Astrocyte (in vitro differentiated cells and primary cell): ENCODE measurements around the gene TMPRSS6. TPM values are rescaled to one million over a fixed set of nuclear protein-coding genes. Genes with fewer than 3 reads are reported as not detected.

Experiments
- DNase-seq: peaks from one replicate; pipeline ENCODE4 v3.0.0-alpha.2; 2010; ENCODE audit warnings: low read depth
- FAIRE-seq: peaks from 2 replicates; lab custom pipeline; 2011; peaks lifted over from hg19 to GRCh38; lab: Jason Lieb, UNC
- H2AFZ ChIP-seq: 2 replicates; pipeline ENCODE4 v1.6.0; 2012; ENCODE audit warnings: low read depth, low read length, inconsistent platforms
- H3K27ac ChIP-seq: 2 replicates; pipeline ENCODE4 v1.5.1; 2011; ENCODE audit warnings: low read depth, low read length, inconsistent platforms
- H3K27me3 ChIP-seq: 2 replicates; pipeline ENCODE4 v1.6.0; 2011; ENCODE audit warnings: low read length, inconsistent platforms; ENCODE audit not compliant: insufficient read depth
- H3K36me3 ChIP-seq: 2 replicates; pipeline ENCODE4 v1.5.1; 2011; ENCODE audit warnings: low read length, inconsistent platforms; ENCODE audit not compliant: insufficient read depth
- H3K4me1 ChIP-seq: 2 replicates; pipeline ENCODE4 v1.5.1; 2011; ENCODE audit warnings: low read length, inconsistent platforms; ENCODE audit not compliant: insufficient read depth
- H3K4me2 ChIP-seq: 2 replicates; pipeline ENCODE4 v1.6.0; 2012; ENCODE audit warnings: low read length, inconsistent platforms
- H3K4me3 ChIP-seq: 2 replicates; pipeline ENCODE4 v1.5.1; 2011; ENCODE audit warnings: low read depth, mild to moderate bottlenecking, low read length, inconsistent platforms; ENCODE audit not compliant: insufficient read depth
- H3K79me2 ChIP-seq: 2 replicates; pipeline ENCODE4 v1.6.0; 2012; ENCODE audit warnings: mild to moderate bottlenecking, low read length, inconsistent platforms; ENCODE audit not compliant: insufficient read depth
- H3K9ac ChIP-seq: 2 replicates; pipeline ENCODE4 v1.6.0; 2012; ENCODE audit warnings: mild to moderate bottlenecking, low read length, inconsistent platforms
- H3K9me3 ChIP-seq: 2 replicates; pipeline ENCODE4 v1.5.1; 2012; ENCODE audit warnings: low read depth, mild to moderate bottlenecking, low read length, inconsistent platforms; ENCODE audit not compliant: insufficient read depth
- H4K20me1 ChIP-seq: 2 replicates; pipeline ENCODE4 v1.6.0; 2012; ENCODE audit warnings: low read length, inconsistent platforms; ENCODE audit not compliant: insufficient read depth
- H3K27ac Mint-ChIP-seq: one replicate; pipeline ENCODE4 v1.8.0; 2021; ENCODE audit warnings: mild to moderate bottlenecking, mixed read lengths; ENCODE audit not compliant: unreplicated experiment
- H3K27me3 Mint-ChIP-seq: one replicate; pipeline ENCODE4 v1.8.0; 2021; ENCODE audit warnings: low read depth, mixed read lengths; ENCODE audit not compliant: unreplicated experiment
- H3K36me3 Mint-ChIP-seq: one replicate; pipeline ENCODE4 v1.8.0; 2021; ENCODE audit warnings: low read depth, mixed read lengths; ENCODE audit not compliant: unreplicated experiment
- H3K4me1 Mint-ChIP-seq: one replicate; pipeline ENCODE4 v1.8.0; 2021; ENCODE audit warnings: low read depth, mixed read lengths; ENCODE audit not compliant: unreplicated experiment
- H3K4me3 Mint-ChIP-seq: one replicate; pipeline ENCODE4 v1.8.0; 2021; ENCODE audit warnings: mild to moderate bottlenecking, moderate library complexity, mixed read lengths; ENCODE audit not compliant: unreplicated experiment
- H3K9me3 Mint-ChIP-seq: one replicate; pipeline ENCODE4 v1.8.0; 2021; ENCODE audit warnings: mild to moderate bottlenecking, mixed read lengths; ENCODE audit not compliant: unreplicated experiment
- EZH2 ChIP-seq: IDR thresholded peaks from 2 replicates; pipeline ENCODE4 v1.6.1; 2012; ENCODE audit warnings: mild to moderate bottlenecking, low read length, inconsistent platforms; ENCODE audit not compliant: insufficient read depth
- total RNA-seq: library from RNA; stranded (reverse); gene quantifications from 2 replicates; pipeline ENCODE4 v1.2.1, GENCODE V29; 2021
- TF ChIP-seq, protein P1 (sequence below): IDR thresholded peaks from 2 replicates; pipeline ENCODE4 v1.5.1; 2011; ENCODE audit warnings: low read depth, mild to moderate bottlenecking, inconsistent platforms, low read length, moderate library complexity; ENCODE audit not compliant: insufficient read depth

Gene TMPRSS6
- total RNA-seq, 1 donor from 2014 or later: not detected

DNA sequence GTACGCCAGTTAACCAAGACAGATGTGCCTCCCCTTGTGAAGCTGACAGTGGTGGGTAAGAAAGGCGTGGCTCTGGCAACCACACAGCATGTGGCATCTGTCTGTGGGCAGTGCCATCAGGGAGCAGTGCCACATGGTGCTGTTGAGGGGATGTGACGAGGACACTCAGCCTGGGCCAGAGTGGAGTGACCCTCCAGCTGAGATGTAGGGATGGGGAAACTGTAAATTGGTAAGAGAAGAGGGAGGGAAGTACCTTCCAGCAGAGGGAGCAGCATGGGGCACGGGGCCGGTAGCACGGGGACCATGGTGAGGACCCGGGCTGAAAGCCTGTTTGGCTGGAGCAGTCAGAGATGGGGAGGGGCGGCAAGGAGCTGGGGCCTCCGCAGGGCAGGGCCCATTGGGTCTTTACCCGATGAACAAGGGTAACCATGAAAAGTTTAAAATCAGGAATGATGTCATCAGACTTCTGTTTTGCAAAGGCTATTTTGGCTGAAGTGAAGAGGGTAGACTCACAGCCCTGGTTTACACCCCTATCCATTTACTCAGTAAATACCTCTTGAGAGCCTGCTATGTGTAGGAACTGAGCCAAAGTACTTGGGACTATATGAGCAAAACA, 10.4 kb downstream of the TMPRSS6 start:
- H3K27me3 ChIP-seq: peaks cover 34% of the 10 kb centered on the region
- TF ChIP-seq, protein P1, sequence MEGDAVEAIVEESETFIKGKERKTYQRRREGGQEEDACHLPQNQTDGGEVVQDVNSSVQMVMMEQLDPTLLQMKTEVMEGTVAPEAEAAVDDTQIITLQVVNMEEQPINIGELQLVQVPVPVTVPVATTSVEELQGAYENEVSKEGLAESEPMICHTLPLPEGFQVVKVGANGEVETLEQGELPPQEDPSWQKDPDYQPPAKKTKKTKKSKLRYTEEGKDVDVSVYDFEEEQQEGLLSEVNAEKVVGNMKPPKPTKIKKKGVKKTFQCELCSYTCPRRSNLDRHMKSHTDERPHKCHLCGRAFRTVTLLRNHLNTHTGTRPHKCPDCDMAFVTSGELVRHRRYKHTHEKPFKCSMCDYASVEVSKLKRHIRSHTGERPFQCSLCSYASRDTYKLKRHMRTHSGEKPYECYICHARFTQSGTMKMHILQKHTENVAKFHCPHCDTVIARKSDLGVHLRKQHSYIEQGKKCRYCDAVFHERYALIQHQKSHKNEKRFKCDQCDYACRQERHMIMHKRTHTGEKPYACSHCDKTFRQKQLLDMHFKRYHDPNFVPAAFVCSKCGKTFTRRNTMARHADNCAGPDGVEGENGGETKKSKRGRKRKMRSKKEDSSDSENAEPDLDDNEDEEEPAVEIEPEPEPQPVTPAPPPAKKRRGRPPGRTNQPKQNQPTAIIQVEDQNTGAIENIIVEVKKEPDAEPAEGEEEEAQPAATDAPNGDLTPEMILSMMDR: no peak
- no peak for TF ChIP-seq EZH2
- H3K9me3 Mint-ChIP-seq: peaks cover 3% of the 10 kb centered on the region
- no peak overlapping the region for H2AFZ ChIP-seq
- H3K79me2 ChIP-seq: no peaks in the 10 kb centered on the region
- H3K36me3 Mint-ChIP-seq: no peaks in the 10 kb centered on the region
- DNase-seq (no peak), FAIRE-seq (no peak)
- H3K36me3 ChIP-seq: no peaks in the 10 kb centered on the region
- H3K27ac Mint-ChIP-seq: no peak overlapping the region
- no peak overlapping the region for H3K4me3 Mint-ChIP-seq
- H3K27me3 Mint-ChIP-seq: peaks cover 77% of the 10 kb centered on the region
- no peak overlapping the region for H3K27ac ChIP-seq
- H3K4me1 Mint-ChIP-seq: peaks cover 2% of the 10 kb centered on the region
- no peak overlapping the region for H3K9ac ChIP-seq
- H3K9me3 ChIP-seq: no peaks in the 10 kb centered on the region
- no peaks in the 10 kb centered on the region for H3K4me1 ChIP-seq
- no peaks in the 10 kb centered on the region for H4K20me1 ChIP-seq
- no peak overlapping the region for H3K4me3 ChIP-seq
- no peak overlapping the region for H3K4me2 ChIP-seq

DNA sequence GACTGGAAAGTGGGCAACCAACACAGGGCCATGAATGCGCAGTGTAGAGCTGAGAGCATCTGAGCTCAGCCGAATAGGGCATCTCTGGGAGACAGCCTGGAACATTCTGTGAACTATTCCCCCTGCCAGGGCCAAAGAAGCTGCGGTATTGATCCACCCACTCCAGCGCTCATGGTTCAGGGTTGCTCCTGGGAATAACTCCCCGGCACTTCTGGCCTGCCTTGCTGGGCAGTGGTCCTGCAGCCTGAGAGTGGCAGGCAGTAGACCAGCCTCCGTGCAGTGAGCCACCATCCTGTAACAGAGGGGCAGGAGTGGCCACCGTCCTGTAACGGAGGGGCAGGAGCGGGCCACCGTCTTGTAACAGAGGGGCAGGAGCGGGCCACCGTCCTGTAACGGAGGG, 12.2 kb downstream of the TMPRSS6 start:
- peaks cover 34% of the 10 kb centered on the region for H3K27me3 ChIP-seq
- H3K4me3 Mint-ChIP-seq: no peak overlapping the region
- H3K9me3 Mint-ChIP-seq: peaks cover 3% of the 10 kb centered on the region
- H3K36me3 ChIP-seq: no peaks in the 10 kb centered on the region
- no peaks in the 10 kb centered on the region for H3K79me2 ChIP-seq
- no peak overlapping the region for H3K9ac ChIP-seq
- no peaks in the 10 kb centered on the region for H3K4me1 ChIP-seq
- no peak overlapping the region for H3K4me2 ChIP-seq
- H3K27ac ChIP-seq: no peak overlapping the region
- FAIRE-seq (no peak), DNase-seq (no peak)
- H4K20me1 ChIP-seq: no peaks in the 10 kb centered on the region
- H3K27me3 Mint-ChIP-seq: peaks cover 68% of the 10 kb centered on the region
- H2AFZ ChIP-seq: no peak overlapping the region
- H3K4me1 Mint-ChIP-seq: peaks cover 2% of the 10 kb centered on the region
- no peaks in the 10 kb centered on the region for H3K9me3 ChIP-seq
- peak; percentile 31 for TF ChIP-seq EZH2
- TF ChIP-seq, protein P1: no peak
- no peak overlapping the region for H3K4me3 ChIP-seq
- no peak overlapping the region for H3K27ac Mint-ChIP-seq
- H3K36me3 Mint-ChIP-seq: no peaks in the 10 kb centered on the region

DNA sequence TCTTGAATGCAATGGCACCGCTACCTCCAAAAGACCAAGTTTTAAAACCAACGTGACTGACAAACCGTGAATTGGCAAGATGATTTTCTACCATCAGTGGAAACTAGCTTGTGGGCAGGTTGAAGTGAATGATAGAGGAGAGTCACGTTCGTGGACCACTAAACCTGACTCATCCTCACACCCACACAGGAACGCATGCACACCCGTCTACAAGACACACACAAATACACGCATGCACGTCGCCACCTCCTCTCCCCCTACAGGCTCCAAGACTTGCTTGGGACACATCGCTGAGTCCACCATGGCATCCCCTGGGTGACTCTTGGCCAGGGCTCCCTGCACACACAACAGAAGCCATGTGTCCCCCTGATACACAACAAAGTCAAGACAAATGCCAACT, 14.4 kb downstream of the TMPRSS6 start:
- no peak for FAIRE-seq
- Histone ChIP-seq H3K79me2 (no peaks in the 10 kb centered on the region), H3K4me2 (no peak overlapping the region), H3K27ac (no peak overlapping the region), H3K4me1 (no peaks in the 10 kb centered on the region), H3K9me3 (no peaks in the 10 kb centered on the region), H3K9ac (no peak overlapping the region), H4K20me1 (no peaks in the 10 kb centered on the region), H2AFZ (no peak overlapping the region), H3K4me3 (no peak overlapping the region), H3K36me3 (no peaks in the 10 kb centered on the region), H3K27me3 (peaks cover 34% of the 10 kb centered on the region)
- peaks cover 2% of the 10 kb centered on the region for H3K4me1 Mint-ChIP-seq
- no peaks in the 10 kb centered on the region for H3K36me3 Mint-ChIP-seq
- no peak for DNase-seq
- no peak overlapping the region for H3K4me3 Mint-ChIP-seq
- H3K27me3 Mint-ChIP-seq: peaks cover 67% of the 10 kb centered on the region
- TF ChIP-seq, protein P1: no peak
- no peak for TF ChIP-seq EZH2
- no peak overlapping the region for H3K27ac Mint-ChIP-seq
- H3K9me3 Mint-ChIP-seq: peaks cover 3% of the 10 kb centered on the region
